PFSK-1 (cell line): ENCODE measurements around the gene ROMO1.

Experiments used
- POLR2AphosphoS5 ChIP-seq: IDR thresholded peaks from 2 replicates; pipeline ENCODE4 v1.6.1; 2012; ENCODE audit warnings: low read depth, mild to moderate bottlenecking, control low read depth, low read length, moderate library complexity
- SIN3A ChIP-seq: IDR thresholded peaks from 2 replicates; pipeline ENCODE4 v1.6.1; 2012; ENCODE audit warnings: mild to moderate bottlenecking, low read length, moderate library complexity, borderline replicate concordance; ENCODE audit not compliant: insufficient read depth
- TAF1 ChIP-seq: IDR thresholded peaks from 2 replicates; pipeline ENCODE4 v1.6.1; 2012; ENCODE audit warnings: low read length, control low read depth, borderline replicate concordance; ENCODE audit not compliant: insufficient read depth

DNA sequence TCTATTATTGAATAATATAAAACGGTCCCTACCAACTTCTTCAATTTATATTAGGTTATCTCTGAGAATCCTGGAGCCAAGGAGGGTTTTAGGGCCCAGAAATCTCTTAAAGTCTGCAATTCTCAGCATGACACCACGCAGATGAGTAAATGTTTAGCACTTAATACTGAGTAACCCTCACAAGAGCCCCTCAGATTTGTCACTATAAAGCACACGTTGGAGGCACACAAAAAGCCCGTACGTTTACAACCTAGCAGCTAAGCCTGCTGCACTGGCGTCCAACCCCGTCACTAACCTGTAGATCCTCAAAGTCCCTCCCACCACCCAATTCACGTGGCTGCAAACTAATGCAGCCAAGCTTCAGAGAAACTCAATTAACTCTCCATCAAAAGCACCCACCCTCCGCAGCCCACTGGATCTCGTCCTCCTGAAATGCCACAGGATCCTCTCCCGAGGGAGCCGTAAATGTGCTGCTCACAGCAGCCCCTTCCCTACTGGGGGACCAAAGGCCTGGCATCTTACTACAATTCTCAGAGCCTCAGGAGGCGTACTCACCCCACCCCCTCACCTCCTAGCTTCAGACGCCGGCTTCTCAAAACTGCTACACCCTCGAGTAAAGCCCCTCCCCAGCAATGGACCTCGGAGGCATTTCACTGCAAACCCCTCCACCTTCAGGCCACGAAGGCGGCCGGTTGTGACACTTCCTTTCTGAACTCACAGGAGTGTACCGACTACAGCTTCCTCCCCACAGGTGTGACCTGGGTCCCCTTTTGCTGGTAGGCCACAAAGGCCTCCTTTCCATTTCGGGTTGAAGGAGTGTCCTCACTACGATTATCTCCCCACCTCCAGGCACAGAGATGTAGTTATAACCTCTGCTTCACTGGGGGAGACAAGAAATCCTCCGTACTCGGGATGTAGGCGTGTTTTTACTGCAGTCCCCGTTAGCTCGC lies 35.4 kb upstream of the ROMO1 start:
- TF ChIP-seq TAF1 (no peak), POLR2AphosphoS5 (peak; percentile 66), SIN3A (peak; percentile 50; the same call in 1 of the 2 replicates)
